Epithelial cell of esophagus (primary cell): Measurements from ENCODE around the gene TRAPPC2L.

ENCODE experiments used
- DNase-seq: peaks from one replicate; pipeline ENCODE4 v3.0.0; 2010; ENCODE audit warnings: low read depth
- H3K4me3 ChIP-seq: 2 replicates; pipeline ENCODE4 v1.5.1; 2011; ENCODE audit warnings: mild to moderate bottlenecking, low read length, control low read depth
- TF ChIP-seq, protein P1 (sequence below): IDR thresholded peaks from 2 replicates; pipeline ENCODE4 v1.5.1; 2011; ENCODE audit warnings: low read depth, mild to moderate bottlenecking, low read length, control low read depth, inconsistent platforms; ENCODE audit not compliant: insufficient read depth; ENCODE audit errors: missing control alignments

The TRAPPC2L gene

DNA sequence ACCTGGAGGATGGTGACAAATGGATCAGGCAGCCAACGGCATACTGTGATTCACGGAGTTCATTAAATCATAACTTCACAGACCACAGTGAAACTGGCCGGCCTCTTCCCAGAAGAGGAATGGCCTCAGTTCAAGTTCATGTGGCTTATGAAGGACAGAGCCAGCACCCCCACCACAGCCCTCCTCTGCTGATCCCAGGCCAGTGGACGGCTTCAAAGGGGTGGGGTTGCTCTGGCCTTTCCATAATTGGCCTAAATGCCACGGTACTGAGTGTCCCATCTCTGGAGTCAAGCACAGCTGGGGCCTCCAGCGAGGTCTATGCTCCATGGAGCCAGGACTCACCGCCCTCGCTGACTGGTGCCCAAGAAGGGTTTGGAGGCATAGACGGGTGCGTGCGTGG is 21.5 kb upstream of the TRAPPC2L start:
- no peak for DNase-seq
- H3K4me3 ChIP-seq: no peak overlapping the region
- TF ChIP-seq, protein P1, sequence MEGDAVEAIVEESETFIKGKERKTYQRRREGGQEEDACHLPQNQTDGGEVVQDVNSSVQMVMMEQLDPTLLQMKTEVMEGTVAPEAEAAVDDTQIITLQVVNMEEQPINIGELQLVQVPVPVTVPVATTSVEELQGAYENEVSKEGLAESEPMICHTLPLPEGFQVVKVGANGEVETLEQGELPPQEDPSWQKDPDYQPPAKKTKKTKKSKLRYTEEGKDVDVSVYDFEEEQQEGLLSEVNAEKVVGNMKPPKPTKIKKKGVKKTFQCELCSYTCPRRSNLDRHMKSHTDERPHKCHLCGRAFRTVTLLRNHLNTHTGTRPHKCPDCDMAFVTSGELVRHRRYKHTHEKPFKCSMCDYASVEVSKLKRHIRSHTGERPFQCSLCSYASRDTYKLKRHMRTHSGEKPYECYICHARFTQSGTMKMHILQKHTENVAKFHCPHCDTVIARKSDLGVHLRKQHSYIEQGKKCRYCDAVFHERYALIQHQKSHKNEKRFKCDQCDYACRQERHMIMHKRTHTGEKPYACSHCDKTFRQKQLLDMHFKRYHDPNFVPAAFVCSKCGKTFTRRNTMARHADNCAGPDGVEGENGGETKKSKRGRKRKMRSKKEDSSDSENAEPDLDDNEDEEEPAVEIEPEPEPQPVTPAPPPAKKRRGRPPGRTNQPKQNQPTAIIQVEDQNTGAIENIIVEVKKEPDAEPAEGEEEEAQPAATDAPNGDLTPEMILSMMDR: no peak

DNA sequence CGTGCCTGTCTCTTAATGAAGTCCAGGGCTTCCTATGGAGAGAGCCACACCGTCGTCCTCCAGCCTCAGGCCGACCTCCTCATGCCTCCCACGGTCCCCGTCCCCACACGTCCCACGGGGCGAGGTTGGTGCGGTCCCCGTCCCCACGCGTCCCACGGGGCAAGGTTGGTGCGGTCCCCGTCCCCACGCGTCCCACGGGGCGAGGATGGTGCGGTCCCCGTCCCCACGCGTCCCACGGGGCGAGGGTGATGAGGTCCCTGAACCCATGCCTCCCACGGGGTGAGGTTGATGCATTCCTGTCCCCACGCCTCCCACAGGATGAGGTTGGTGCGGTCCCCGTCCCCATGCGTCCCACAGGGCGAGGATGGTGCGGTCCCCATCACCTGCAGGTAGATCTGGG is 21.1 kb upstream of the TRAPPC2L start:
- H3K4me3 ChIP-seq: no peak overlapping the region
- no peak for DNase-seq
- TF ChIP-seq, protein P1: no peak

DNA sequence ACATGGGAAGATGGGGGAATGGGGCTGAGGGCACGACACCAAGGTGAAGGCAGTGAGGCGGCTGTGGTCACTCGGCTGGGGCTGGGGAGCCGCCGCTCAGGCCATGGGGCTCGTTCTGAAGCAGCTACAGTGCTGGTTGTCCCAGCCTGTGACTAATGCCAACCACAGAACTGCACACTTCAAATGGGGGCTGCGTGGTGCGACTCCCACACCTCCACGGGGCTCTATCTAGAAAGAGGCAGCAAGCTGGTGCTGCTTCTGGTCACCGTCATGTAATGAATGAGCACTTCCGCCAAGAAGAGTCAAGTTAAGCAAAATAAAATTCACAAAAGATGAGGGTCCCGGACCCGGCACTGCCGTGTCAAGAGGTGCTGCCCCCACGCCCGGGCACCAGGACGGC is 20.1 kb upstream of the TRAPPC2L start:
- DNase-seq: no peak
- no peak overlapping the region for H3K4me3 ChIP-seq
- TF ChIP-seq, protein P1: no peak

DNA sequence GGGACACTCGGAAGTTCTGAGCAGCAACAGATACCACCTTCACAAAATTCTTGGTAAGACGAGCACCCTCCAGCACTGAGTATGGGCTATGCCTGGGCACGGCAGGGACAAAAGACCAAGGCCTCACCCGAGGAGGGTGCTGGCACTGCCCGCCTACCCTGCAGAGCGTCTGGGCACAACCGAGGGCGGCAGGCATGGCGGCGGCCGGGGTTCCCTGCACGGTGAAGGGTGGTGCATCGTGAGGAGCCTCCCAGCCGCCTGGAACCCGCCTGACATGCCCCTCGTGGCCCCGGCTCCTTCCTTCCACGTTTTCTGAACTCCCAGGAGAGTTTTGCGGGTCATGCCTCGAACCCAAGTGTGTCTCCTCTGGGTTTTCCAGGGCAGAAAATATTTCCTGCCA is 19.1 kb upstream of the TRAPPC2L start:
- DNase-seq: no peak
- H3K4me3 ChIP-seq: no peak overlapping the region
- TF ChIP-seq, protein P1: no peak

DNA sequence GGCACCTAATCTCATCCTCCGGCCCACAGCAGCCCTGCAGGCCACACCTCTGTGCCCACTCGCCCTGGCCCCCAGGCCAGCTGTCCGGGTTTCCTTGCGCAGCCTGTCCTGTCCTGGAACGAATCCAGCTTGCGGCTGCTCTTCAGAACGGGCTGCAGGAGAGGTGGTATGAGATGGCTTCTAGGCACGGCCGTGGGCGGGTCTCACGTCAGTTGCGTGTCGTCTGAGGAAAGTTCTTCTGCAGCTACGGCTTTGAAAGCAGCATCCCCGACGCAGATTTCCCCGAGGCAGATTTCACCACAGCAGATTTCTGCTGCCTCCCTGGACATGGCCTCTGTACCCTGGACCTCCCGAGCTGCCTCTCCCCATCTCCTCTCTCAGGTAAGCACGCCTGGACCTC is 18.4 kb upstream of the TRAPPC2L start:
- no peak overlapping the region for H3K4me3 ChIP-seq
- TF ChIP-seq, protein P1: no peak
- no peak for DNase-seq

DNA sequence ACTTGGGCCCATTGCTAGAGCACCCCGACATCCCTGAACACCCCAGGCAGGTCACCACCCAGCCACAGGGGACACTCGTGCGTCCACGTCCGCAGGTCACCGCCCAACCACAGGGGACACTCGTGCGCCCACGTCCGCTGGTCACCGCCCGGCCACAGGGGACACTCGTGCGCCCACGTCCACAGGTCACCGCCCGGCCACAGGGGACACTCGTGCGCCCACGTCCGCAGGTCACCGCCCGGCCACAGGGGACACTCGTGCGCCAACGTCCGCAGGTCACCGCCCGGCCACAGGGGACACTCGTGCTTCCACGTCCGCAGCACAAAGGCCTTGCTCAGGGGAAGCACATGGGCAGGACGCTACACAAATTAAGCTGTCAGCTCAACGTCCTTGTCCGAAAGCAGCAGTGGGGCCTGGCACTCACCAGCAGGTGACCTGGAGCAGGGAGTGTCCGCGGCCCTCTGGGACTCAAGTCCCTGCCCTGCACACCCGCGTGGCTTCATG is 17.8 kb upstream of the TRAPPC2L start:
- no peak for DNase-seq
- TF ChIP-seq, protein P1: no peak
- no peak overlapping the region for H3K4me3 ChIP-seq
